HEK293 (cell line): ENCODE data around the gene DXO.

Experiments
- CTCF ChIA-PET: fragments of 350-600 bp; formaldehyde crosslinking; extraction: SDS; loops from one replicate; lab custom pipeline; 2021; ENCODE audit warnings: antibody characterized with exemption; lab: Yijun Ruan, JAX
- POLR2A ChIA-PET: fragments of 300-600 bp; formaldehyde crosslinking; extraction: SDS; loops from one replicate; lab custom pipeline; 2020; ENCODE audit warnings: antibody characterized with exemption, inconsistent platforms; lab: Yijun Ruan, JAX
- H3K27ac ChIP-seq: fragments of 200-500 bp; sonication (Bioruptor generic); 2 replicates; pipeline ENCODE4 v1.5.1; 2014; ENCODE audit warnings: low read depth, low read length, control low read depth, inconsistent platforms; ENCODE audit errors: extremely low read depth
- H3K36me3 ChIP-seq, 2 experiments: fragments of 200-500 bp in 1 of 2; sonication (Bioruptor generic) in 1 of 2; 1 replicate in 1 of 2; 2 replicates in 1 of 2; pipeline ENCODE4 v1.5.1; 2014 to 2017; ENCODE audit warnings: inconsistent platforms in 2 of 2, low read length in 2 of 2; ENCODE audit not compliant: control insufficient read depth in 2 of 2, insufficient read depth in 1 of 2
- H3K4me1 ChIP-seq: fragments of 200-500 bp; sonication (Bioruptor generic); 2 replicates; pipeline ENCODE4 v1.5.1; 2014; ENCODE audit warnings: mild to moderate bottlenecking, low read length, inconsistent platforms; ENCODE audit not compliant: control insufficient read depth, insufficient read depth
- H3K4me3 ChIP-seq: 2 replicates; pipeline ENCODE4 v1.5.1; 2011; ENCODE audit warnings: low read depth, mild to moderate bottlenecking, control low read depth, low read length, moderate library complexity
- H3K9me3 ChIP-seq: fragments of 200-500 bp; sonication (Bioruptor generic); 2 replicates; pipeline ENCODE4 v1.5.1; 2014; ENCODE audit warnings: low read depth, low read length, inconsistent platforms; ENCODE audit not compliant: control insufficient read depth, insufficient read depth
- INSM2 ChIP-seq: fragments of 450-650 bp; formaldehyde crosslinking; IDR thresholded peaks from 2 replicates; pipeline ENCODE4 v1.5.1; 2016; ENCODE audit warnings: missing biosample characterization, missing genetic modification characterization
- PRDM1 ChIP-seq: fragments of 450-650 bp; formaldehyde crosslinking; IDR thresholded peaks from 2 replicates; pipeline ENCODE4; 2016; ENCODE audit warnings: missing biosample characterization, missing genetic modification characterization
- SCRT2 ChIP-seq: fragments of 450-650 bp; formaldehyde crosslinking; IDR thresholded peaks from 2 replicates; pipeline ENCODE4 v1.5.1; 2016; ENCODE audit warnings: missing biosample characterization, missing genetic modification characterization
- YY1 ChIP-seq: fragments of 450-650 bp; formaldehyde crosslinking; IDR thresholded peaks from 2 replicates; pipeline ENCODE4 v1.5.1; 2018; ENCODE audit warnings: missing biosample characterization, missing genetic modification characterization
- ZNF138 ChIP-seq: fragments of 450-650 bp; formaldehyde crosslinking; IDR thresholded peaks from 2 replicates; pipeline ENCODE4 v1.5.1; 2016; ENCODE audit warnings: missing biosample characterization, missing genetic modification characterization, borderline replicate concordance
- ZNF169 ChIP-seq: fragments of 450-650 bp; formaldehyde crosslinking; IDR thresholded peaks from 2 replicates; pipeline ENCODE4 v1.5.1; 2016; ENCODE audit warnings: missing biosample characterization, missing genetic modification characterization
- ZNF324 ChIP-seq: fragments of 450-650 bp; formaldehyde crosslinking; IDR thresholded peaks from 2 replicates; pipeline ENCODE4 v1.5.1; 2016; ENCODE audit warnings: missing biosample characterization, missing genetic modification characterization
- ZNF391 ChIP-seq: fragments of 450-650 bp; formaldehyde crosslinking; IDR thresholded peaks from 2 replicates; pipeline ENCODE4 v1.5.1; 2016; ENCODE audit warnings: low read depth, missing biosample characterization, missing genetic modification characterization, borderline replicate concordance
- ZNF654 ChIP-seq: fragments of 450-650 bp; formaldehyde crosslinking; IDR thresholded peaks from 2 replicates; pipeline ENCODE4 v1.5.1; 2016; ENCODE audit warnings: low read depth, missing biosample characterization, missing genetic modification characterization
- ZNF660 ChIP-seq: fragments of 450-650 bp; IDR thresholded peaks from 2 replicates; pipeline ENCODE4 v1.5.1; 2018; ENCODE audit warnings: missing biosample characterization, mild to moderate bottlenecking, missing genetic modification characterization
- ZNF785 ChIP-seq: fragments of 450-650 bp; formaldehyde crosslinking; IDR thresholded peaks from 2 replicates; pipeline ENCODE4 v1.5.1; 2016; ENCODE audit warnings: missing biosample characterization, missing genetic modification characterization
- ZNF791 ChIP-seq: fragments of 450-650 bp; formaldehyde crosslinking; IDR thresholded peaks from 2 replicates; pipeline ENCODE4 v1.5.1; 2016; ENCODE audit warnings: missing biosample characterization, missing genetic modification characterization
- ZSCAN30 ChIP-seq: fragments of 450-650 bp; IDR thresholded peaks from 2 replicates; pipeline ENCODE4 v1.5.1; 2018; ENCODE audit warnings: missing biosample characterization, mild to moderate bottlenecking, missing genetic modification characterization, moderate library complexity
- TF ChIP-seq, protein P1 (sequence below): fragments of 450-650 bp; formaldehyde crosslinking; IDR thresholded peaks from 2 replicates; pipeline ENCODE4 v1.5.0; 2017; ENCODE audit warnings: missing biosample characterization, missing genetic modification characterization, borderline replicate concordance
- TF ChIP-seq, protein P2 (sequence below): fragments of 450-650 bp; formaldehyde crosslinking; IDR thresholded peaks from 2 replicates; pipeline ENCODE4 v1.5.1; 2016; ENCODE audit warnings: missing biosample characterization, missing genetic modification characterization, low read depth

The DXO gene

DNA sequence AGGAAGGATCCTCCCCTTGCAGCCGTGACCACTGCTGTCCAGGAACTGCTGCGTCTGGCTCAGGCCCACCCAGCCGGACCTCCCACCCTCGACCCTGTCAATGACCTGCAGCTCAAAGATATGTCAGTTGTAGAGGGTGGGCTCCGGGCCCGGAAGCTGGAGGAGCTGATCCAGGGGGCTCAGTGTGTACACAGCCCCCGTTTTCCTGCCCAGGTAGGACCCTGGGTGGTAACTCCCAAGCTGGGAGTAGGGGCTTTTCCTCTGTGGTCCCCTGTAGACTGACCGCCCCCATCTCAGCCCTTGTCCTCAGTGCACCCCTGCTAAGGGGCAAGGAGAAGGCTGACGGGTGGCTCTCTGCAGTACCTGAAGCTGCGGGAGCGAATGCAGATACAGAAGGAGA is 3.6 kb downstream of the DXO start:
- H3K36me3 ChIP-seq = peaks cover 13 to 77% of the 10 kb centered on the region in 2 experiments; a peak in 2 of 3 replicates
- ChIA-PET CTCF (interaction anchor here (2.0 kb wide), 1 partner anchor 16 kb away, joined by 7 read pairs; no protein-coding TSS in a partner anchor), POLR2A (interaction anchor here (0.8 to 1.6 kb wide), 3 partner anchors 9 to 141 kb away, joined by 3 to 8 read pairs (median 3); partner anchors contain the start of genes HSPA1B, NELFE and SKIC2)
- no peaks in the 10 kb centered on the region for H3K9me3 ChIP-seq
- no peak overlapping the region for H3K4me3 ChIP-seq
- H3K27ac ChIP-seq = no peak overlapping the region
- no peak for TF ChIP-seq INSM2
- TF ChIP-seq ZNF791 (tag by site-specific recombination) = no peak
- peaks cover 5% of the 10 kb centered on the region for H3K4me1 ChIP-seq

DNA sequence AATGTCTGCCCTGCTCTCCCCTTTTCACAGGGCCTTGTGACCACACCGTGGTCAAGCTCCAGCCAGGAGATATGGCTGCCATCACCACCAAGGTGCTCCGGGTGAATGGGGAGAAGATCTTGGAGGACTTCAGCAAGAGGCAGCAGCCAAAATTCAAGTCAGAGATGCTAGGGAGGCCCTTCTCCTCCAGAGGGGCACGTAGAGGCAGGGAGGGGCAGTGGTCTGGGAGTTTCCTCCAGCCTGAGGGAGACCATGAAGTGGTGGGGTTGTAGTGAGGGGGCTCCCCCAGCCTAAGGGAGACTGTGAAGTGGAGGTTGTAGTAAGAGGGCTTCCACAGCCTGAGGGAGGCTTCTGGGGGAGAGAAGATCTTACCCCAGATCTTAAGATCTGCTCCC is 4.0 kb downstream of the DXO start:
- Histone ChIP-seq H3K9me3 (no peaks in the 10 kb centered on the region), H3K27ac (no peak overlapping the region), H3K36me3 (peaks cover 13 to 81% of the 10 kb centered on the region in 2 experiments; a peak in 2 of 3 replicates), H3K4me3 (no peak overlapping the region), H3K4me1 (peaks cover 1% of the 10 kb centered on the region)
- ChIA-PET POLR2A (interaction anchor here (1.5 kb wide), 1 partner anchor 8 kb away, joined by 8 read pairs; the partner anchor contains the start of genes NELFE and SKIC2), CTCF (no interaction called here)
- TF ChIP-seq PRDM1 (no peak), ZNF138 (tag by site-specific recombination) (no peak), ZNF660 (tag by site-specific recombination) (no peak), ZNF654 (tag by site-specific recombination) (no peak), ZNF324 (tag by site-specific recombination) (no peak), YY1 (tag by site-specific recombination) (no peak), ZNF785 (tag by site-specific recombination) (no peak), ZSCAN30 (no peak), ZNF391 (tag by site-specific recombination) (no peak), ZNF169 (no peak)
- TF ChIP-seq, protein P1, sequence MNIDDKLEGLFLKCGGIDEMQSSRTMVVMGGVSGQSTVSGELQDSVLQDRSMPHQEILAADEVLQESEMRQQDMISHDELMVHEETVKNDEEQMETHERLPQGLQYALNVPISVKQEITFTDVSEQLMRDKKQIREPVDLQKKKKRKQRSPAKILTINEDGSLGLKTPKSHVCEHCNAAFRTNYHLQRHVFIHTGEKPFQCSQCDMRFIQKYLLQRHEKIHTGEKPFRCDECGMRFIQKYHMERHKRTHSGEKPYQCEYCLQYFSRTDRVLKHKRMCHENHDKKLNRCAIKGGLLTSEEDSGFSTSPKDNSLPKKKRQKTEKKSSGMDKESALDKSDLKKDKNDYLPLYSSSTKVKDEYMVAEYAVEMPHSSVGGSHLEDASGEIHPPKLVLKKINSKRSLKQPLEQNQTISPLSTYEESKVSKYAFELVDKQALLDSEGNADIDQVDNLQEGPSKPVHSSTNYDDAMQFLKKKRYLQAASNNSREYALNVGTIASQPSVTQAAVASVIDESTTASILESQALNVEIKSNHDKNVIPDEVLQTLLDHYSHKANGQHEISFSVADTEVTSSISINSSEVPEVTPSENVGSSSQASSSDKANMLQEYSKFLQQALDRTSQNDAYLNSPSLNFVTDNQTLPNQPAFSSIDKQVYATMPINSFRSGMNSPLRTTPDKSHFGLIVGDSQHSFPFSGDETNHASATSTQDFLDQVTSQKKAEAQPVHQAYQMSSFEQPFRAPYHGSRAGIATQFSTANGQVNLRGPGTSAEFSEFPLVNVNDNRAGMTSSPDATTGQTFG = no peak

DNA sequence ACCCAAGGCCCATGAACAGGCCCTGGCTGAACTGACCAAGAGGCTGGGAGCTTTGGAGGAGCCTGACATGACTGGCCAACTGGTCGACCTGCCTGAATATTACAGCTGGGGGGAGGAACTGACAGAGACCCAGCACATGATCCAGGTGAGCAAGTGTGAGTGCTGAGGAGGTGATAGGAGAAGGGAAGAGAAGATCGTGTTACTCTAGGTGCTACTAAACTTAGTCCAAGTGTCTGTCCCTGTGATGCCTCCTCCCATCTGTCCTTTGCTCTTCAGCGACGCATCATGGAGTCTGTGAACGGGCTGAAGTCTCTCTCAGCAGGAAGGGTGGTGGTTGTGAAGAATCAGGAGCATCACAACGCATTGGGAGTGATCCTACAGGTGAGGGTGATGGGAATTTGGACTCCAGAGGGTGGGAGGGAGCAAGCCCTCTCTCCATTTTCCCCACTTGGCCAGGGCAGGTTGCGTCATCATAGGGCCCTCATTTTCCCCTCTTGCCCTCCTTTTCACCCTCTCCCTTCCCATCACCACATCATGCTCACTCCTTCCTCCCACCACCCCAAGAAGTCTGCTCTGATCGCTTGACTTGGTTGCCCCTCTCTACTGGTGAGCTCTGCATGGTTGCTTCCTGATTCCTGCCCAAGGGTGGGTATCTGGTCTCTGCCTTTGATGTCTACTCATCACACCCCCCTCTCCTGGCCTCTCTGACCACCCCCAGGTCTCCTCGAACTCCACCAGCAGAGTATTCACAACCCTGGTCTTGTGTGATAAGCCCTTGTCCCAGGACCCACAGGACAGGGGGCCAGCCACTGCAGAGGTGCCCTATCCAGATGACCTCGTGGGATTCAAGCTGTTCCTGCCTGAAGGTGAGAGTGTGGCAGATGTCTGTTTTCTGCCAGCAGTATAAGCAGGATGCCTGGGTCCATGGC is 4.7 kb downstream of the DXO start:
- CTCF ChIA-PET = interaction anchor here (0.7 to 3.4 kb wide), 3 partner anchors 15 to 277 kb away, joined by 3 to 20 read pairs (median 3); no protein-coding TSS in a partner anchor
- peak; percentile 10; the same call in 1 of the 2 replicates for TF ChIP-seq SCRT2 (tag by site-specific recombination)
- TF ChIP-seq, protein P2, sequence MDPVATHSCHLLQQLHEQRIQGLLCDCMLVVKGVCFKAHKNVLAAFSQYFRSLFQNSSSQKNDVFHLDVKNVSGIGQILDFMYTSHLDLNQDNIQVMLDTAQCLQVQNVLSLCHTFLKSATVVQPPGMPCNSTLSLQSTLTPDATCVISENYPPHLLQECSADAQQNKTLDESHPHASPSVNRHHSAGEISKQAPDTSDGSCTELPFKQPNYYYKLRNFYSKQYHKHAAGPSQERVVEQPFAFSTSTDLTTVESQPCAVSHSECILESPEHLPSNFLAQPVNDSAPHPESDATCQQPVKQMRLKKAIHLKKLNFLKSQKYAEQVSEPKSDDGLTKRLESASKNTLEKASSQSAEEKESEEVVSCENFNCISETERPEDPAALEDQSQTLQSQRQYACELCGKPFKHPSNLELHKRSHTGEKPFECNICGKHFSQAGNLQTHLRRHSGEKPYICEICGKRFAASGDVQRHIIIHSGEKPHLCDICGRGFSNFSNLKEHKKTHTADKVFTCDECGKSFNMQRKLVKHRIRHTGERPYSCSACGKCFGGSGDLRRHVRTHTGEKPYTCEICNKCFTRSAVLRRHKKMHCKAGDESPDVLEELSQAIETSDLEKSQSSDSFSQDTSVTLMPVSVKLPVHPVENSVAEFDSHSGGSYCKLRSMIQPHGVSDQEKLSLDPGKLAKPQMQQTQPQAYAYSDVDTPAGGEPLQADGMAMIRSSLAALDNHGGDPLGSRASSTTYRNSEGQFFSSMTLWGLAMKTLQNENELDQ = no peak
- TF ChIP-seq, all 188 proteins: peak for 1
- Histone ChIP-seq H3K4me3 (no peak overlapping the region), H3K9me3 (no peaks in the 10 kb centered on the region), H3K27ac (no peak overlapping the region), H3K36me3 (peaks cover 13 to 87% of the 10 kb centered on the region in 2 experiments; a peak in 2 of 3 replicates), H3K4me1 (no peaks in the 10 kb centered on the region; the same call in 1 of the 2 replicates)
- POLR2A ChIA-PET = interaction anchor here (1.0 kb wide), 1 partner anchor 140 kb away, joined by 3 read pairs; the partner anchor contains the start of gene HSPA1B
